IMR-90 (cell line): ENCODE measurements around the gene ENOX1. TPM values are rescaled to one million over a fixed set of nuclear protein-coding genes. Genes with fewer than 3 reads are reported as not detected.

ENCODE experiments used
- ATAC-seq: fragments of 200-7000 bp; cut with Tn5 transposase; 2 replicates; pipeline ENCODE4 v1.9.1; 2020; ENCODE audit warnings: low read depth, mild to moderate bottlenecking, moderate library complexity
- BruUV-seq: library from RNA; stranded (reverse); fragments of 400-500 nt; replicated peaks from 2 replicates; lab custom pipeline; 2021; lab: Mats Ljungman, UMichigan
- CTCF ChIA-PET: fragments of 300-600 bp; formaldehyde crosslinking; extraction: SDS; loops from one replicate; lab custom pipeline; 2021; ENCODE audit warnings: antibody characterized with exemption; lab: Yijun Ruan, JAX
- POLR2A ChIA-PET: fragments of 300-600 bp; sonication (Branson Sonifier 250); formaldehyde crosslinking; loops from one replicate; lab custom pipeline; 2022; ENCODE audit warnings: antibody characterized with exemption; ENCODE audit not compliant: unreplicated experiment; lab: Charles Lee
- DNase-seq: peaks from one replicate; pipeline ENCODE4 v3.0.0; 2013
- H2AFZ ChIP-seq: replicated peaks from 2 replicates; pipeline ENCODE3; 2013; ENCODE audit warnings: low read length, mild to moderate bottlenecking; ENCODE audit not compliant: poor library complexity
- H2AK5ac ChIP-seq: 2 replicates; pipeline ENCODE4 v1.6.1; 2013; ENCODE audit warnings: low read depth, low read length, inconsistent platforms
- H2AK9ac ChIP-seq: replicated peaks from 2 replicates; pipeline ENCODE3; 2013; ENCODE audit warnings: mild to moderate bottlenecking, low read depth, low read length, moderate library complexity; ENCODE audit not compliant: poor library complexity
- H2BK120ac ChIP-seq: 2 replicates; pipeline ENCODE4 v1.6.1; 2013; ENCODE audit warnings: low read depth, low read length, inconsistent platforms
- H2BK15ac ChIP-seq: 3 replicates; pipeline ENCODE4 v1.6.1; 2013; ENCODE audit warnings: low read depth, low read length, inconsistent platforms
- H2BK20ac ChIP-seq: 2 replicates; pipeline ENCODE4 v1.6.1; 2013; ENCODE audit warnings: low read depth, mild to moderate bottlenecking, inconsistent platforms, low read length, moderate library complexity
- H2BK5ac ChIP-seq: 2 replicates; pipeline ENCODE4 v1.6.1; 2013; ENCODE audit warnings: mild to moderate bottlenecking, low read depth, low read length, inconsistent platforms; ENCODE audit not compliant: poor library complexity, severe bottlenecking
- H3K14ac ChIP-seq: replicated peaks from 2 replicates; pipeline ENCODE4 v1.6.1; 2013; ENCODE audit warnings: low read depth, low read length, inconsistent platforms
- H3K18ac ChIP-seq: 2 replicates; pipeline ENCODE4 v1.6.1; 2013; ENCODE audit warnings: low read depth, low read length, control low read depth
- H3K23ac ChIP-seq: 2 replicates; pipeline ENCODE4 v1.6.1; 2013; ENCODE audit warnings: low read depth, low read length, inconsistent platforms
- H3K27ac ChIP-seq: 2 replicates; pipeline ENCODE4 v1.5.1; 2013; ENCODE audit warnings: mild to moderate bottlenecking, control low read depth, low read length; ENCODE audit not compliant: insufficient read depth
- H3K27me3 ChIP-seq: 2 replicates; pipeline ENCODE4 v1.6.1; 2013; ENCODE audit warnings: low read length; ENCODE audit not compliant: control insufficient read depth, insufficient read depth
- H3K36me3 ChIP-seq: 2 replicates; pipeline ENCODE4 v1.6.1; 2013; ENCODE audit warnings: low read length, mixed read lengths; ENCODE audit not compliant: control insufficient read depth, insufficient read depth
- H3K4ac ChIP-seq: 2 replicates; pipeline ENCODE4 v1.6.1; 2013; ENCODE audit warnings: low read depth, low read length, inconsistent platforms
- H3K4me1 ChIP-seq: 2 replicates; pipeline ENCODE4 v1.6.1; 2013; ENCODE audit warnings: low read length, mixed read lengths; ENCODE audit not compliant: control insufficient read depth, insufficient read depth
- H3K4me2 ChIP-seq: 2 replicates; pipeline ENCODE4 v1.6.1; 2013; ENCODE audit warnings: low read depth, mild to moderate bottlenecking, control low read depth, low read length, moderate library complexity
- H3K4me3 ChIP-seq: 2 replicates; pipeline ENCODE4 v1.5.1; 2013; ENCODE audit warnings: low read depth, mild to moderate bottlenecking, control low read depth, low read length, moderate library complexity; ENCODE audit not compliant: insufficient read depth
- H3K56ac ChIP-seq: 2 replicates; pipeline ENCODE4 v1.6.1; 2013; ENCODE audit warnings: low read length, inconsistent platforms; ENCODE audit not compliant: insufficient read depth; ENCODE audit errors: extremely low read depth
- H3K79me1 ChIP-seq, 2 experiments: 2 replicates each; pipeline ENCODE4 v1.6.1; 2013; ENCODE audit warnings: low read length in 2 of 2, inconsistent platforms in 1 of 2, low read depth in 1 of 2
- H3K9ac ChIP-seq: 2 replicates; pipeline ENCODE4 v1.6.1; 2013; ENCODE audit warnings: low read depth, low read length, control low read depth
- H3K9me1 ChIP-seq: 2 replicates; pipeline ENCODE4 v1.6.1; 2013; ENCODE audit warnings: low read length, inconsistent platforms; ENCODE audit not compliant: insufficient read depth
- H3K9me3 ChIP-seq: 2 replicates; pipeline ENCODE4 v1.6.1; 2013; ENCODE audit warnings: low read length; ENCODE audit not compliant: control insufficient read depth, insufficient read depth
- H4K20me1 ChIP-seq: 2 replicates; pipeline ENCODE4 v1.6.1; 2013; ENCODE audit warnings: low read length, inconsistent platforms; ENCODE audit not compliant: insufficient read depth
- H4K5ac ChIP-seq: 2 replicates; pipeline ENCODE4 v1.6.1; 2013; ENCODE audit warnings: mild to moderate bottlenecking, low read depth, low read length, control low read depth
- H4K8ac ChIP-seq, 2 experiments: 2 replicates each; pipeline ENCODE4 v1.6.1; 2013; ENCODE audit warnings: low read depth in 2 of 2, low read length in 2 of 2, control low read depth in 1 of 2, inconsistent platforms in 1 of 2
- H4K91ac ChIP-seq: 2 replicates; pipeline ENCODE4 v1.6.1; 2013; ENCODE audit warnings: low read depth, low read length, inconsistent platforms; ENCODE audit not compliant: insufficient read depth
- CEBPB ChIP-seq: IDR thresholded peaks from 2 replicates; pipeline ENCODE4 v1.6.1; 2012; ENCODE audit warnings: low read depth, low read length, improper control_type of control experiment
- CHD1 ChIP-seq: IDR thresholded peaks from 2 replicates; pipeline ENCODE4 v1.6.1; 2012; ENCODE audit warnings: low read depth, low read length, improper control_type of control experiment
- ELK1 ChIP-seq: fragments of 150-350 bp; IDR thresholded peaks from 2 replicates; pipeline ENCODE4 v1.6.1; 2016; ENCODE audit warnings: low read depth, mild to moderate bottlenecking, low read length, moderate library complexity, borderline replicate concordance
- FOS ChIP-seq: fragments of 150-350 bp; IDR thresholded peaks from 2 replicates; pipeline ENCODE4 v1.6.1; 2016; ENCODE audit warnings: low read depth, low read length
- MAZ ChIP-seq: IDR thresholded peaks from 2 replicates; pipeline ENCODE4 v1.6.1; 2012; ENCODE audit warnings: low read depth, mild to moderate bottlenecking, low read length, improper control_type of control experiment, moderate library complexity, borderline replicate concordance
- RAD21 ChIP-seq: IDR thresholded peaks from 2 replicates; pipeline ENCODE4 v1.6.1; 2012; ENCODE audit warnings: low read length, improper control_type of control experiment
- RFX5 ChIP-seq: IDR thresholded peaks from 2 replicates; pipeline ENCODE4 v1.8.0; 2012; ENCODE audit warnings: low read depth, mild to moderate bottlenecking, low read length, moderate library complexity
- SMC3 ChIP-seq: fragments of 150-350 bp; IDR thresholded peaks from 2 replicates; pipeline ENCODE4 v1.6.1; 2016; ENCODE audit warnings: low read depth, mild to moderate bottlenecking, antibody characterized with exemption, low read length, moderate library complexity
- WGBS, 2 experiments: methylation state at CpG; one replicate each; pipeline versions ENCODE4 v1.1.5 to v1.1.7; 2013; ENCODE audit warnings: missing lambda C conversion rate in 2 of 2; ENCODE audit not compliant: insufficient read length in 1 of 2; ENCODE audit errors: extremely low coverage in 2 of 2; 5-methylcytosine and 5-hydroxymethylcytosine counted together
- dilution Hi-C: fragments of 300-500 bp; cut with HindIII; formaldehyde crosslinking; loops from one replicate; pipeline ENCODE4 v1.14.3; 2018; ENCODE audit warnings: low sequenced_read_pairs; ENCODE audit not compliant: unreplicated experiment
- in situ Hi-C: fragments of 300-500 bp; cut with MboI; formaldehyde crosslinking; loops from 3 replicates; pipeline ENCODE4 v1.14.3; 2019; ENCODE audit warnings: low sequenced_read_pairs, inconsistent platforms, mixed read lengths
- intact Hi-C: fragments of 100-400 bp; cut with micrococcal nuclease; formaldehyde crosslinking; loops from 2 replicates; pipeline ENCODE4 v1.10.0; 2022
- polyA plus RNA-seq, 3 experiments: library from polyadenylated mRNA; depleted of rRNA; stranded (reverse); fragments of >200 nt; gene quantifications; 2 replicates each; pipeline ENCODE4 v1.2.3, GENCODE V29; 2012; ENCODE audit warnings: low replicate concordance in 1 of 3
- total RNA-seq: library from RNA; depleted of rRNA; stranded (reverse); fragments of >200 nt; gene quantifications from 2 replicates; pipeline ENCODE4 v1.2.3, GENCODE V29; 2012

Gene ENOX1
- total and polyA plus RNA-seq, 2 of the 4 experiments (the other 2 are of a cell fraction), result 0.99 to 1.3 TPM

DNA sequence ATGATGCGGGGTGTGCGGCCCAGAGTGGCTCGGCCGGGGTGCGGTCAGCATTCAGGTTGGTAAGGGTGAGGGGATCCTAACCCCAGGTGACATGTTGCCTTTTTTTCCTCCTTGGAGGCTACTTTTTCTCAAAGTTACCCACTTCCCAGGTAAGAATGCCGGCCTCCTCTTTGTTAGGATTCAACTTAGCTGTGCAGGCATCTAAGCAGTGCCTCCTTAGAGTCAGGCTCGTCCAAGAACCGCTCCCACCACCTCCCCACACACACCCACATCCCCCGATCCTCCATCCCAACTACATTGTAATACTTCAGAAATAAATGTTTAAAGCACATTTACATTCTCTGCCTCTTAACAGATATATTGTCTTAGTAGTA is 733 bp upstream of the ENOX1 start:
- Histone ChIP-seq H2BK20ac (no peak overlapping the region), H3K79me1 (no peaks in the 10 kb centered on the region), H3K4me3 (peak overlapping the region; percentile 52), H3K9ac (peak overlapping the region; percentile 62), H2BK120ac (peak overlapping the region; percentile 68), H3K9me3 (no peaks in the 10 kb centered on the region), H3K14ac (0 out of 2 replicates have a peak overlapping the region, but pooled peaks have one; percentile 1), H3K4me1 (no peaks in the 10 kb centered on the region), H2AK9ac (peak overlapping the region; percentile 59), H4K20me1 (no peaks in the 10 kb centered on the region), H3K56ac (no peak overlapping the region), H4K91ac (peak overlapping the region; percentile 15; the same call in 1 of the 2 replicates), H2AK5ac (no peak overlapping the region), H3K27me3 (peaks cover 2% of the 10 kb centered on the region; the same call in 1 of the 2 replicates), H4K8ac (peak overlapping the region in 1 of 2 experiments; percentile 26; a peak in 2 of 4 replicates), H2AFZ (peak overlapping the region; percentile 93), H2BK5ac (no peak overlapping the region), H3K4ac (0 out of 2 replicates have a peak overlapping the region, but pooled peaks have one; percentile 8), H3K9me1 (no peaks in the 10 kb centered on the region), H3K36me3 (no peaks in the 10 kb centered on the region), H3K27ac (peak overlapping the region; percentile 11), H3K18ac (no peak overlapping the region; the same call in 1 of the 2 replicates), H3K23ac (0 out of 2 replicates have a peak overlapping the region, but pooled peaks have one; percentile 26), H4K5ac (no peak overlapping the region; the same call in 1 of the 2 replicates), H2BK15ac (no peak overlapping the region), H3K4me2 (peak overlapping the region; percentile 75)
- TF ChIP-seq ELK1 (no peak), RAD21 (no peak), FOS (no peak), SMC3 (no peak), CEBPB (no peak), MAZ (no peak), CHD1 (no peak), RFX5 (no peak)
- BruUV-seq, result no TSS peak
- CTCF ChIA-PET, result interaction anchor here (0.5 kb wide), 1 partner anchor 244 kb away, joined by 4 read pairs; no protein-coding TSS in a partner anchor
- ATAC-seq, result no peak
- intact Hi-C loops, result loop anchor here (5.0 to 10.0 kb wide), 5 partner anchors 90 to 1190 kb away; partner anchors contain the start of genes CCDC122 and LACC1
- 100% methylated on average over 1 of the region's 9 CpGs; no CpG with 5 or more reads in 1 of the 2 experiments for WGBS, 2 experiments
- DNase-seq, result no peak
- dilution Hi-C loops, result no loop called here
- in situ Hi-C loops, result loop anchor here (25.0 kb wide), 1 partner anchor 1200 kb away; no protein-coding TSS in a partner anchor
- POLR2A ChIA-PET, result interaction anchor here (0.6 kb wide), 1 partner anchor 29 kb away, joined by 6 read pairs; no protein-coding TSS in a partner anchor
